Fibroblast of lung (primary cell): Measurements from ENCODE around the gene ABCG4. TPM values are rescaled to one million over a fixed set of nuclear protein-coding genes. Genes with fewer than 3 reads are reported as not detected.
A peak's percentile ranks its signal among the peaks of the same experiment; 100 is the strongest.

Experiments
- DNase-seq, 2 donors: peaks; one replicate each; pipeline versions ENCODE4 v3.0.0 to v3.0.0-alpha.2; 2010; ENCODE audit warnings: low read depth in 2 of 2
- H2AFZ ChIP-seq: 2 replicates; pipeline ENCODE4 v1.5.1; 2012; ENCODE audit warnings: low read length, control low read depth, inconsistent platforms
- H3K27ac ChIP-seq: 2 replicates; pipeline ENCODE4 v1.5.1; 2011; ENCODE audit warnings: low read length, control low read depth; ENCODE audit not compliant: insufficient read depth
- H3K27me3 ChIP-seq: 2 replicates; pipeline ENCODE4 v1.5.1; 2011; ENCODE audit warnings: mild to moderate bottlenecking, low read length; ENCODE audit not compliant: control insufficient read depth, insufficient read depth
- H3K36me3 ChIP-seq: 2 replicates; pipeline ENCODE4 v1.5.1; 2011; ENCODE audit warnings: low read length; ENCODE audit not compliant: control insufficient read depth, insufficient read depth
- H3K4me1 ChIP-seq: 2 replicates; pipeline ENCODE4 v1.5.1; 2011; ENCODE audit warnings: low read length; ENCODE audit not compliant: control insufficient read depth, insufficient read depth; ENCODE audit errors: extremely low read depth
- H3K4me2 ChIP-seq: 2 replicates; pipeline ENCODE4 v1.5.1; 2011; ENCODE audit warnings: low read length, control low read depth; ENCODE audit not compliant: insufficient read depth; ENCODE audit errors: extremely low read depth
- H3K4me3 ChIP-seq, 4 experiments: fragments of 200-600 bp in 1 of 4; sonication (generic) in 1 of 4; replicated peaks in 1 of 4; 2 replicates each; pipeline ENCODE4 v1.5.1; 2011 to 2016; ENCODE audit warnings: low read length in 4 of 4, low read depth in 3 of 4, mild to moderate bottlenecking in 3 of 4, control low read depth in 2 of 4, inconsistent platforms in 1 of 4, mixed read lengths in 1 of 4; ENCODE audit not compliant: insufficient read depth in 1 of 4; ENCODE audit errors: control extremely low read depth in 1 of 4
- H3K79me2 ChIP-seq: 2 replicates; pipeline ENCODE4 v1.5.1; 2012; ENCODE audit warnings: mild to moderate bottlenecking, low read length, inconsistent platforms; ENCODE audit not compliant: control insufficient read depth, insufficient read depth
- H3K9ac ChIP-seq: 2 replicates; pipeline ENCODE4 v1.5.1; 2011; ENCODE audit warnings: mild to moderate bottlenecking, low read length, control low read depth; ENCODE audit not compliant: insufficient read depth
- H3K9me3 ChIP-seq: 2 replicates; pipeline ENCODE4 v1.5.1; 2012; ENCODE audit warnings: low read depth, low read length; ENCODE audit not compliant: control insufficient read depth, insufficient read depth
- H4K20me1 ChIP-seq: 2 replicates; pipeline ENCODE4 v1.5.1; 2011; ENCODE audit warnings: low read length; ENCODE audit not compliant: control insufficient read depth, insufficient read depth; ENCODE audit errors: extremely low read depth
- CTCF ChIP-seq, 2 donors: IDR thresholded peaks in 1 of 2; conservative IDR thresholded peaks in 1 of 2; 1 replicate in 1 of 2; 2 replicates in 1 of 2; pipeline ENCODE4 v1.5.1; 2011 to 2012; ENCODE audit warnings: low read length in 2 of 2, control low read depth in 1 of 2, inconsistent platforms in 1 of 2, low read depth in 1 of 2, mild to moderate bottlenecking in 1 of 2
- EZH2 ChIP-seq: IDR thresholded peaks from 2 replicates; pipeline ENCODE4 v1.5.1; 2012; ENCODE audit warnings: low read length, control low read depth, mild to moderate bottlenecking; ENCODE audit errors: missing control alignments
- polyA plus RNA-seq, 2 donors: library from polyadenylated mRNA; depleted of rRNA in 1 of 2; stranded (reverse) in 1 of 2; unstranded in 1 of 2; fragments of >200 nt; gene quantifications; 2 replicates each; pipeline ENCODE4 v1.2.1, GENCODE V29; 2011 to 2012; ENCODE audit warnings: missing spikeins in 1 of 2
- total RNA-seq: library from RNA; depleted of rRNA; stranded (reverse); fragments of >200 nt; gene quantifications from 2 replicates; pipeline ENCODE4 v1.2.1, GENCODE V29; 2014

The ABCG4 gene
- total and polyA plus RNA-seq, 2 donors (not counting 1 experiment from before 2014, with no cell fraction given) = 0.12 to 0.17 TPM

GRCh38 chr11:119202554-119202953, 53.7 kb downstream of the ABCG4 start:
- peaks cover 5% of the 10 kb centered on the region for H3K4me1 ChIP-seq

GRCh38 chr11:119204066-119204465, 55.2 kb downstream of the ABCG4 start:
- TF ChIP-seq CTCF (conservative IDR thresholded peaks at IDR 0.05 in 1 of 2, IDR thresholded peaks at IDR 0.05 in 1 of 2; ENCODE audit: low read depth in 1 of 2, low read length in 2 of 2) (no peak), EZH2 (no peak)
- H3K4me3 ChIP-seq = no peak overlapping the region

More at GRCh38 chr11:119202554-119202953, 53.7 kb downstream of the ABCG4 start:
- Histone ChIP-seq H3K4me2 (no peak overlapping the region), H3K9ac (no peak overlapping the region), H3K36me3 (no peaks in the 10 kb centered on the region), H3K27ac (no peak overlapping the region), H2AFZ (no peak overlapping the region), H3K9me3 (no peaks in the 10 kb centered on the region), H3K79me2 (peaks cover 12% of the 10 kb centered on the region), H3K4me3 (no peak overlapping the region), H3K27me3 (no peaks in the 10 kb centered on the region), H4K20me1 (no peaks in the 10 kb centered on the region)
- TF ChIP-seq CTCF (conservative IDR thresholded peaks at IDR 0.05 in 1 of 2, IDR thresholded peaks at IDR 0.05 in 1 of 2; ENCODE audit: low read depth in 1 of 2, low read length in 2 of 2) (no peak), EZH2 (no peak)
- DNase-seq = no peak

GRCh38 chr11:119205080-119205479, 56.2 kb downstream of the ABCG4 start:
- no peaks in the 10 kb centered on the region for H3K9me3 ChIP-seq
- H4K20me1 ChIP-seq = no peaks in the 10 kb centered on the region
- peaks cover 5% of the 10 kb centered on the region for H3K4me1 ChIP-seq
- no peaks in the 10 kb centered on the region for H3K27me3 ChIP-seq
- no peak for DNase-seq
- no peaks in the 10 kb centered on the region for H3K36me3 ChIP-seq
- peak overlapping the region in 3 of 4 experiments; percentile 41 to 93 (median 50) for H3K4me3 ChIP-seq
- no peak overlapping the region for H3K27ac ChIP-seq
- no peak for TF ChIP-seq EZH2
- no peak for TF ChIP-seq CTCF (conservative IDR thresholded peaks at IDR 0.05 in 1 of 2, IDR thresholded peaks at IDR 0.05 in 1 of 2; ENCODE audit: low read depth in 1 of 2, low read length in 2 of 2)
- peak overlapping the region; percentile 73 for H2AFZ ChIP-seq
- H3K9ac ChIP-seq = no peak overlapping the region
- H3K4me2 ChIP-seq = peak overlapping the region; percentile 77
- H3K79me2 ChIP-seq = peaks cover 37% of the 10 kb centered on the region

More at GRCh38 chr11:119204066-119204465, 55.2 kb downstream of the ABCG4 start:
- Histone ChIP-seq H3K27ac (no peak overlapping the region), H4K20me1 (no peaks in the 10 kb centered on the region), H3K9me3 (no peaks in the 10 kb centered on the region), H3K4me1 (peaks cover 5% of the 10 kb centered on the region), H3K27me3 (no peaks in the 10 kb centered on the region), H3K9ac (no peak overlapping the region), H3K4me2 (no peak overlapping the region), H2AFZ (no peak overlapping the region), H3K79me2 (peaks cover 27% of the 10 kb centered on the region), H3K36me3 (no peaks in the 10 kb centered on the region)
- DNase-seq = no peak
